ENCODE data around the gene REEP1.

The REEP1 gene

GRCh38 chr2:86174445-86174844 is 163.0 kb downstream of the REEP1 start:
- Histone ChIP-seq H3K36me3 (ENCODE audit: control insufficient read depth, low read depth, low read length) (peaks cover 59% of the 10 kb centered on the region), H3K27me3 (ENCODE audit: control insufficient read depth, insufficient read depth, low read length) (no peaks in the 10 kb centered on the region), H3K9me3 (ENCODE audit: control insufficient read depth, low read depth, low read length) (no peaks in the 10 kb centered on the region), H3K9ac (ENCODE audit: low read length) (no peak overlapping the region), H3K4me3 (ENCODE audit: low read length) (no peak overlapping the region), H3K27ac (ENCODE audit: low read length) (no peak overlapping the region), H3K4me1 (ENCODE audit: control insufficient read depth, low read depth, low read length) (no peaks in the 10 kb centered on the region)

GRCh38 chr2:86172610-86173009 is 164.8 kb downstream of the REEP1 start:
- no peaks in the 10 kb centered on the region for H3K9me3 ChIP-seq (ENCODE audit: control insufficient read depth, low read depth, low read length)
- H3K27me3 ChIP-seq (ENCODE audit: control insufficient read depth, insufficient read depth, low read length), result no peaks in the 10 kb centered on the region
- no peak overlapping the region for H3K4me3 ChIP-seq (ENCODE audit: low read length)
- H3K4me1 ChIP-seq (ENCODE audit: control insufficient read depth, low read depth, low read length), result no peaks in the 10 kb centered on the region
- peaks cover 57% of the 10 kb centered on the region for H3K36me3 ChIP-seq (ENCODE audit: control insufficient read depth, low read depth, low read length)
- no peak overlapping the region for H3K27ac ChIP-seq (ENCODE audit: low read length)
- no peak overlapping the region for H3K9ac ChIP-seq (ENCODE audit: low read length)

GRCh38 chr2:86171295-86171694 is 166.1 kb downstream of the REEP1 start:
- no peak overlapping the region for H3K9ac ChIP-seq (ENCODE audit: low read length)
- H3K27ac ChIP-seq (ENCODE audit: low read length), result no peak overlapping the region
- no peaks in the 10 kb centered on the region for H3K27me3 ChIP-seq (ENCODE audit: control insufficient read depth, insufficient read depth, low read length)
- no peak overlapping the region for H3K4me3 ChIP-seq (ENCODE audit: low read length)
- H3K4me1 ChIP-seq (ENCODE audit: control insufficient read depth, low read depth, low read length), result no peaks in the 10 kb centered on the region
- H3K9me3 ChIP-seq (ENCODE audit: control insufficient read depth, low read depth, low read length), result no peaks in the 10 kb centered on the region
- H3K36me3 ChIP-seq (ENCODE audit: control insufficient read depth, low read depth, low read length), result peaks cover 50% of the 10 kb centered on the region

GRCh38 chr2:86170449-86170848 is 167.0 kb downstream of the REEP1 start:
- H3K36me3 ChIP-seq (ENCODE audit: control insufficient read depth, low read depth, low read length), result peaks cover 46% of the 10 kb centered on the region
- no peaks in the 10 kb centered on the region for H3K27me3 ChIP-seq (ENCODE audit: control insufficient read depth, insufficient read depth, low read length)
- H3K27ac ChIP-seq (ENCODE audit: low read length), result no peak overlapping the region

More at GRCh38 chr2:86170449-86170848, 167.0 kb downstream of the REEP1 start:
- H3K9me3 ChIP-seq (ENCODE audit: control insufficient read depth, low read depth, low read length), result no peaks in the 10 kb centered on the region
- no peak overlapping the region for H3K9ac ChIP-seq (ENCODE audit: low read length)
- H3K4me1 ChIP-seq (ENCODE audit: control insufficient read depth, low read depth, low read length), result no peaks in the 10 kb centered on the region
- no peak overlapping the region for H3K4me3 ChIP-seq (ENCODE audit: low read length)

All from iPS-18a (cell line).